Non-pigmented ciliary epithelial cell (primary cell): ENCODE results near the gene DESI2.
"Not testable (repeated sequence)": the region's sequence is repeated elsewhere in the genome, so short reads cannot be mapped to it uniquely, and the experiment has no call there.

Source experiments
- DNase-seq: peaks from one replicate; pipeline ENCODE4 v3.0.0-alpha.2; 2010; ENCODE audit warnings: low read depth

The DESI2 gene

DNA sequence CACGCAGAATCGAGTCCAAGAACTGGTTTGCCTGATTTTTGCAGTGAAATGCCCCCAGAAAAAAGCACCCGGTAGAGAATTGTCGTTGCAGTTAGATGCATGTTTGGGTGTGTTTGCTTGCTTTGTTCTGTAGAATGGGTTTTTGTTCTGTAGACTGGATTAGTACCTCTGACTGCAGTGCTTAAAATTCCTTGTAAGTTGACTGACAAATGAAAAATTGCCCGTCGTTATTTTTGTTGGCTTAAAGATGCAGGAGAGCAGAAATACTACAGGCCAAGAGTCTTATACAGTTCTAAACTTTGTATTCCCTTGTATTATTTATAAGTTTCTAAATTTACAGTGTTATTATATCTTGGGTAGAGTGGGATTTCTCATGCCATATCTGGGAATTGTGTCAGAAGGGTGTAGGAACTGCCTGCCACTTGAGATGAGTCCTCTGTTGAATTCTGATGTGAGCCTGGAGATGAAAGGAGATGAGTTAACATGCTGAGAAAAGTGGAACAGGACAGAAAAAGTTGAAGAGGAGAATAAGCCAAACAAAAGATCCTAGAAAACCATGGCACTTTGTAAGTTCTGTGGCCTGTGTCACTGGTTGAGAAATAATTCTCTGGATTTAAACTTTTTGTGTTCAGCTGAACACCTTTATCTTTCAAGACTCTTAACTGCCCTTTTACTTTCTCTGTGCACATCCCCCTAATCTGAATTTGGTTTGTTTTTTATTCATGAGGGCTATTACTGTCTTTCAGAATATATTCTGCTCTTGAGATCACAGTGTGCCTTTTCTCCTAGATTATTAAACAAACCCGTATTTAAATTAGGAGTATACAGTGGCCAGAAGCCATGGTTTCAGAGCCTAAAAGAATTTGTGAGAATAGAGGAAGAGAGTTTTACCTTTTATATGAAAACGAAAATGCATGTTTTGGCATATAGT lies 1.4 kb downstream of the DESI2 start:
- no peak for DNase-seq

DNA sequence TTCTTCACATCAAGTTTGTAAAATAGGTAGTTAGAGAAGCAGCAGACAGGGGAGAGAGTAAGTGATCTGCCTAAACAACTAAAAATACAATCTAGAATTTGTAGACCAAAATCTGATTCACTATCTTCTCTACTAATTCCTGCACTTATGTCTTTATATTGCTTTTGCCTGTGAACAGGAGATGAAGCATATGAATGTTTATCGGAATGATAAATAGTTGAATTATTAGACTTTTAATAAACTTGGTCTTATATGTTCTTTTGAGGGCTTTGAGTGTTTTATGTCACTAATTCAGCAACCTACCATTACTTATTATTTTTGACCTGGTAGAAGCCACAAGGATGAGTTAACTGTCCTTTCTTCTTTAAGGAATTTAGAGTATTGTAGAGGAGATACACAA lies 2.3 kb downstream of the DESI2 start:
- DNase-seq: no peak

DNA sequence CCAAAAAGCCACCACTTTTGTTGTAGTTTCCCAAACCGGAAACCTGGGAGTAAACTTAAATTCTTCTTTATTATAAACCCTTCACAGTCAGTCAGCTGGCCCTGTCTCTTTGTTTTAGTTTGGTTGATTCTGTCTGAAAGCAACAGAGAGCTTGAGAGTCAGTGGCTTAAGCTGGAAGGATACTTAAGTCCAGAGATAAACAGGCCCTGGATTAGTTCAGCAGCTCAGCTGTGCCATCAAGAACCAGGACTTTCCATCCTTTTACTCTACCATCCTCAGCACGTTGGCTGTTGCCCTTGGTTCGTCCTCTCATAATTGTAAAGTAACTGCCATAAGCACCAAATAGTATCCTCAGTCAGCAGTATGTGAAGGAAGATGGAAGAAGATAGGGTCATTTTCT lies 4.5 kb downstream of the DESI2 start:
- no peak for DNase-seq

DNA sequence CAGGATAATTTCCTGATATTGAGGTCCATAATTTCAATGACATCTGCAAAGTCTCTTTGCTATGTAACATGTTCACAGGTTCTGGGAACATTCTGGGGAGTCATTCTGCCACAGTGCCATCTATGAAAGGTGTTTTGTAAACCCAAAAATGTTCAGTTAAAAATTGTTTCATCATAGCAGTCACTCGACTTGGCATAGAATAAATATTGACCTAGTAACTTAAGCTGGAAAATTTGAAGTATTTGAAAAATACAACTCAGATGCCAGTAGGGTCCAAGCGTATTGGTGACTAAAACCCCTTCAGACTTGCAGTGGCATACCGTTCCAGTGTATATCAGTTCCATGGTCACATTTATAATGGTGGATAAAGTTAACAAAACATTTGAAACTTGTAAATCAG lies 6.8 kb downstream of the DESI2 start:
- DNase-seq: no peak

DNA sequence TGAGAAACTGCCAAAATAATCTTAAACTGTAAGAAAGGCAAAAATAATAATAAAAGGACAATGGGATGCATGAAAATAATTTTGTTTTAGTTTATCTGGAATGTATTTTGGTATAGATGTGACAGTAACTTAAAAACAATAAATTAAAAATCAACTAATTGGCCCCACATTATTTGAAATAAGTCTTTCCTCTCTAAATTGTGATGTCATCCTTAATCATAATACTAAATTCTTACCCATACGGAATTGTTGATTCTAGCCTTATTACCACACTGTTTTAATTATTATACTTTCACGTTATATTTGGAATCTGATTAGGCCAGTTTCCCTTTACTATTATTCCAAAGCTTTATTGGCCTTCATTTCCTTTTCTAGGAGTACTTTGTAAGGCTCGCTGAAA lies 7.7 kb downstream of the DESI2 start:
- no peak for DNase-seq

DNA sequence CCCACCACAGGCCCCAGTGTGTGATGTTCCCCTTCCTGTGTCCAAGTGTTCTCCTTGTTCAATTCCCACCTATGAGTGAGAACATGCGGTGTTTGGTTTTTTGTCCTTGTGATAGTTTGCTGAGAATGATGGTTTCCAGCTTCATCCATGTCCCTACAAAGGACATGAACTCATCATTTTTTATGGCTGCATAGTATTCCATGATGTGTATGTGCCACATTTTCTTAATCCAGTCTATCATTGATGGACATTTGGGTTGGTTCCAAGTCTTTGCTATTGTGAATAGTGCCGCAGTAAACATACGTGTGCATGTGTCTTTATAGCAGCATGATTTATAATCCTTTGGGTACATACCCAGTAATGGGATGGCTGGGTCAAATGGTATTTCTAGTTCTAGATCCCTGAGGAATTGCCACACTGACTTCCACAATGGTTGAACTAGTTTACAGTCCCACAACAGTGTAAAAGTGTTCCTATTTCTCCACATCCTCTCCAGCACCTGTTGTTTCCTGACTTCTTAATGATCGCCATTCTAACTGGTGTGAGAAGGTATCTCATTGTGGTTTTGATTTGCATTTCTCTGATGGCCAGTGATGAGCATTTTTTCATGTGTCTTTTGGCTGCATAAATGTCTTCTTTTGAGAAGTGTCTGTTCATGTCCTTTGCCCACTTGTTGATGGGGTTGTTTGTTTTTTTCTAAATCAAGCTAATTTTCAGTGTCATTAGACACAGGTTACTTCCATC lies 8.8 kb downstream of the DESI2 start:
- DNase-seq: not testable (repeated sequence)

DNA sequence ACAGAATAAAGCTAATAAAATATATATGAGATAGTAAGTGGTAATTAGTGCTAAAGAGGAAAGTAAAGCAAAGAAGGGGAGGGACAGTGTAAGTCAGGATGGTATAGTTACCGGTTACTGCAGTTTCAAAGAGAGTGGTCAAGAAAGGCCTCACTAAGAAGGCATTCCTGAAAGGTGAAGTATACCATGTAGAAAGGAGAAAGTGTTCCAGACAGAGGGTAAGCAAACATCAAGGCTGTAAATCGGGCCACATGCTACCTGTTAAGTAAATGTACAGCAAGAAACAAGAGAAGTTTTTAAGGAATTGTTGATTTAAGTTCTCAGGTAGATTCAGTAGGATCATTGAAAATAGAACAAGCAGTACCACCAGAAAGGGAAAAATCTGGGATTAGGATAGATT lies 9.7 kb downstream of the DESI2 start:
- no peak for DNase-seq

DNA sequence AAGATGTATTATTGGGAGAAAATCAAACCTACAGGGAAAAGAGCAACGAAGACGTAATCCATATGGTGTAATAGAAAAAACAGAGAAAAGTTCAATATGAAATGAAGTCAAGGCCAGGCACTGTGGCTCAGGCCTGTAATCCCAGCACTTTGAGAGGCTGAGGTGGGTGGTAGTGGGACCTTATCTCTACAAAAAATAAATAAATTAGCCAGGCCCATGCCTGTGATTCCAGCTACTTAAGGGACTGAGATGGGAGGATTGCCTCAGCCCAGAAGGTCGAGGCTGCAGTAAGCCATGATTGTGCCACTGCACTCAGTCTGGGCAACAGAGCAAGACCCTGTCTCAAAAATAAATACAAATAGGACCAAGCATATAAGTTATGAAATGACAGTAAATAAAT lies 11.4 kb downstream of the DESI2 start:
- no peak for DNase-seq

GRCh38 chr1:244665771-244666217 lies 12.9 kb downstream of the DESI2 start:
- no peak for DNase-seq

- not testable (repeated sequence) for DNase-seq
Measured at GRCh38 chr1:244666672-244667418, 13.9 kb downstream of the DESI2 start.

DNA sequence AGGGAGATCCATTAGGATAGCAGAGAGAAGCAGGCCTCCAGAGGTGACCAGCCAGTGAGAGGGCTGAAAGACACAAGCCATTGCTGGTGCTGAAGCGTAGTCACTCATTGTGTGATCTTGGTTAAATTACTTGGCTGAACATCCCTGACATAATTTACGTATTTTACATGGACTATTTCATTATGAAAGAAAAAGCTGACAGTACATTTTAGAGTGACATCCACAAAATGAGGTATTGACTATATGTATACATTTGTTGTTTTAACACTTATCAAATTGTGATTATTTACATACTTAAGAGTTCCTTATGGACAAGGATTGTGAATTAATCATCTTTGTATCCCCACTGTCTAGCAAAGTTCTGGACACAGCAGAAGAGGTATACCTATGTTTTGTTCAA lies 14.9 kb downstream of the DESI2 start:
- no peak for DNase-seq

GRCh38 chr1:244672946-244673682 lies 20.2 kb downstream of the DESI2 start:
- no peak for DNase-seq

DNA sequence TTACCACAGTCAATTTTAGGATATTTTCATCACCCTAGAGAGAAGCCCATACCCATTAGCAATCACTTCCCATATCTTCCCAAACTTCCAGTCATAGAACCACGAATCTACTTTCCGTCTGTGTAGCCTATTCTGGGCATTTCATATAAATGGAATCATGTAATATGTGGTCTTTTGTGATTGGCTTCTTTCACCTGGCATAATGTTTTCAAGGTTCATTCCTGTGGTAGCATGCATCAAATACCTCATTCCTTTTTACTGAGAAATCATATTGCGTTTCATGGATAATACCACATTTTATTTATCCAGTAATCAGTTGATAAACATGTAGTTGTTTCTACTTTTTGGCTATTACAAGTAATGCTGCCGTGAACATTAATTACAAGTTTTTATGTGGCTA lies 21.5 kb downstream of the DESI2 start:
- no peak for DNase-seq

- no peak for DNase-seq
Measured at GRCh38 chr1:244675167-244675566, 22.2 kb downstream of the DESI2 start.

DNA sequence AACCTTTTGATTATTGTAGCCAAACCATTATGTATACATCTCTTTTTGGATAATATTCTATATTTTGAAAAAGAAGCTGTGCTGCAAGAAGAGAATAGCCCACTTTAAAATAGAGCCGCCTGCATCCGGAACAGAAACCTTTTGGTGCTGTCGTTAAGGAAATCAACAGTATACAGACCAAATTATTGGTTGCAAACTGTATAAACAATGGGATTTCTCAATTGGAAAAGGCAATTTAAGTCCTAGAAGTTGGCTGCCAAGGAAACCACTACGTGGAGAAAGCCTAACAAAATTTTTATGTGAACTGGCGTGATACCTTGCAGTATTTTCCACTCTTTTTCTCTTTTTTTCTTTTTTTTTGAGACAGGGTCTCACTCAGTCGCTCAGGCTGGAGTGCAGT lies 25.8 kb downstream of the DESI2 start:
- DNase-seq: no peak

- no peak for DNase-seq
Measured at GRCh38 chr1:244680667-244681066, 27.7 kb downstream of the DESI2 start.

DNA sequence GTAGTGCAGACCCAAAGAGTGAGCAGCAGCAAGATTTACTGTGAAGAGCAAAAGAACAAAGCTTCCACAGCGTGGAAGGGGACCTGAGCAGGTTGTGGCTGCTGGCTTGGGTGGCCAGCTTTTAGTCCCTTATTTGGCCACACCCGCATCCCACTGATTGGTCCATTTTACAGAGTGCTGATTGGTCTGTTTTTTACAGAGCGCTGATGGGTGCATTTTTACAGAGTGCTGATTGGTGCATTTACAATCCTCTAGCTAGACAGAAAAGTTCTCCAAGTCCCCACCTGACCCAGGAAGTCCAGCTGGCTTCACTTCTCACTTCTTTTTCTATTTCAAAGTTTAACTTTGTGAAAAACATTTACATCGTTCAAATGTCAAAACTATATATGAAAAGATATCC lies 29.2 kb downstream of the DESI2 start:
- DNase-seq: not testable (repeated sequence)

- no peak for DNase-seq
Measured at GRCh38 chr1:244695937-244696336, 43.0 kb downstream of the DESI2 start.

DNA sequence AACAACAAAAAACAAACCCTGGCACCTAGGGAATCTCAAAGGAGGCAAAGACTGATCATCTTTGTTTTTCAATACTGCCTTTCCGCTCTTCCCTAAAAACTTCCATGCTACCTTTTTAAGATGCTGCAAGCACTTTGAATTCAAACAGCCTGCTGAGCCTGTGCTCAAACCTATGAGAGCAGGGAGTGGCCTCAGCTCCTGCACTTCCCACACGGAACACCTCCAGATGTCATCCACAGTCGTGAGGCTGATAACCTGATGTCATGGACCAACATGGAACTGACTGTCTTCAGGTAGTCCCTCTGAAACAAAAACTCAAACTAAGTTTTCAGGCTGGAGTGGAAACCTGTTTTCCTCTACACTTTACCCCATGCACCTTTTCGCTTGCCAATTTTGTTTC lies 46.8 kb downstream of the DESI2 start:
- no peak for DNase-seq

GRCh38 chr1:244700808-244701207 lies 47.9 kb downstream of the DESI2 start:
- DNase-seq: no peak

DNA sequence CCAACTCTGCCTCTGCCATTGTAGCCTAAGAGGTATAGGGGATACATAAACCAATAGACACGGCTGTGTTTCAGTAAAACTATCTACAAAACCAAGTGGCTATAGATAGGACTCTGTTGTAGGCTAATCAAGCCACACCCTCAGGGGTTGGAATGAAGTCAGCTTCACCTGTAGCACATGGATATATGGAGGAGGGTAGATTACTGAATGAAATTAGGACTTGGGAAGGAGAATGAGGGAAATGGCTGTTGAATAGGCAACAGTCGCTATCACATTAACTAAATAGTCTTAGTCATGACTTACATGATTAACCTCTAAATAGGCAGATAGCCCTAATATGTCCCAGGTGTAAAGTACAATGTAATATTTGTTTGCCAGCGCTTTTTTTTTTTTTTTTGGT lies 49.7 kb downstream of the DESI2 start:
- DNase-seq: no peak

- DNase-seq: no peak
Measured at GRCh38 chr1:244704107-244704506, 51.2 kb downstream of the DESI2 start.
